LNCaP clone FGC (cell line): Measurements from ENCODE around the gene DPP8.
A peak's percentile ranks its signal among the peaks of the same experiment; 100 is the strongest.

Experiments used
- DNase-seq: peaks from one replicate; pipeline ENCODE4 v3.0.0-alpha.2; 2011; ENCODE audit warnings: low read depth
- H3K4me3 ChIP-seq: 2 replicates; pipeline ENCODE4 v1.5.1; 2011; ENCODE audit warnings: mild to moderate bottlenecking, low read depth, low read length, control low read depth
- CTCF ChIP-seq: IDR thresholded peaks from 2 replicates; pipeline ENCODE4 v1.5.1; 2012; ENCODE audit warnings: mild to moderate bottlenecking; ENCODE audit not compliant: control insufficient read depth, insufficient read depth; ENCODE audit errors: extremely low read depth

The DPP8 gene

GRCh38 chr15:65525622-65526021 lies 8.1 kb upstream of the DPP8 start:
- no peak for TF ChIP-seq CTCF
- H3K4me3 ChIP-seq: no peak overlapping the region
- no peak for DNase-seq

- H3K4me3 ChIP-seq: no peak overlapping the region
- no peak for TF ChIP-seq CTCF
- DNase-seq: no peak
These were observed 6.7 kb upstream of the DPP8 start for GRCh38 chr15:65524226-65524625.

GRCh38 chr15:65521350-65521749 lies 3.9 kb upstream of the DPP8 start:
- no peak for DNase-seq
- TF ChIP-seq CTCF: no peak
- no peak overlapping the region for H3K4me3 ChIP-seq

- no peak overlapping the region for H3K4me3 ChIP-seq
- no peak for TF ChIP-seq CTCF
- DNase-seq: no peak
These were observed 1.3 kb upstream of the DPP8 start for GRCh38 chr15:65518633-65519285.

GRCh38 chr15:65517866-65518207 lies 348 bp upstream of the DPP8 start:
- DNase-seq: no peak
- peak overlapping the region; percentile 68 for H3K4me3 ChIP-seq
- TF ChIP-seq CTCF: no peak

- TF ChIP-seq CTCF: no peak
- H3K4me3 ChIP-seq: peak overlapping the region; percentile 12
- no peak for DNase-seq
These were observed 4.6 kb downstream of the DPP8 start for GRCh38 chr15:65512807-65513416.

GRCh38 chr15:65512189-65512588 lies 5.3 kb downstream of the DPP8 start:
- peak overlapping the region; percentile 12 for H3K4me3 ChIP-seq
- DNase-seq: no peak
- TF ChIP-seq CTCF: no peak
